CD14-positive monocyte (primary cell): Measurements from ENCODE around the gene CCDC51. TPM values are rescaled to one million over a fixed set of nuclear protein-coding genes. Genes with fewer than 3 reads are reported as not detected.
"Not testable (repeated sequence)": the region's sequence is repeated elsewhere in the genome, so short reads cannot be mapped to it uniquely, and the experiment has no call there.

Experiments
- DNase-seq, 3 donors: peaks; one replicate each; pipeline ENCODE4 v3.0.0-alpha.2; 2011 to 2022
- H2AFZ ChIP-seq: 2 replicates; pipeline ENCODE4 v1.6.0; 2012; ENCODE audit warnings: mild to moderate bottlenecking, low read depth, low read length, inconsistent platforms; ENCODE audit not compliant: insufficient read depth, poor library complexity, severe bottlenecking
- H3K27ac ChIP-seq, 2 donors: 1 replicate in 1 of 2; 2 replicates in 1 of 2; pipeline ENCODE4 v1.5.1; 2012 to 2013; ENCODE audit warnings: low read length in 2 of 2, control low read depth in 1 of 2, inconsistent platforms in 1 of 2, low read depth in 1 of 2, mild to moderate bottlenecking in 1 of 2
- H3K27me3 ChIP-seq, 2 donors: one replicate each; pipeline versions ENCODE4 v1.6.0 to v1.6.1; 2011 to 2013; ENCODE audit warnings: low read length in 2 of 2; ENCODE audit not compliant: control insufficient read depth in 2 of 2, insufficient read depth in 2 of 2
- H3K36me3 ChIP-seq, 2 donors: replicated peaks in 1 of 2; 1 replicate in 1 of 2; 2 replicates in 1 of 2; pipeline versions ENCODE4 v1.5.1 to v1.6.1; 2012 to 2013; ENCODE audit warnings: low read length in 2 of 2, control low read depth in 1 of 2, inconsistent platforms in 1 of 2, mild to moderate bottlenecking in 1 of 2; ENCODE audit not compliant: insufficient read depth in 2 of 2, control insufficient read depth in 1 of 2
- H3K4me1 ChIP-seq, 2 donors: 1 replicate in 1 of 2; 2 replicates in 1 of 2; pipeline versions ENCODE4 v1.5.1 to v1.6.1; 2012 to 2013; ENCODE audit warnings: low read length in 2 of 2, control low read depth in 1 of 2, inconsistent platforms in 1 of 2, mild to moderate bottlenecking in 1 of 2, moderate library complexity in 1 of 2; ENCODE audit not compliant: insufficient read depth in 2 of 2, control insufficient read depth in 1 of 2
- H3K4me2 ChIP-seq: replicated peaks from 2 replicates; pipeline ENCODE3; 2012; ENCODE audit warnings: low read length, moderate library complexity, mild to moderate bottlenecking; ENCODE audit not compliant: poor library complexity, severe bottlenecking; ENCODE audit errors: extremely low read depth
- H3K4me3 ChIP-seq, 3 experiments: fragments of 200-600 bp in 1 of 3; sonication (generic) in 1 of 3; replicated peaks in 1 of 3; 1 replicate in 2 of 3; 2 replicates in 1 of 3; pipeline ENCODE4 v1.5.1; 2011 to 2013; ENCODE audit warnings: low read length in 3 of 3, mild to moderate bottlenecking in 3 of 3, control low read depth in 2 of 3, low read depth in 2 of 3, inconsistent platforms in 1 of 3, moderate library complexity in 1 of 3
- H3K79me2 ChIP-seq: 2 replicates; pipeline ENCODE4 v1.6.0; 2012; ENCODE audit warnings: mild to moderate bottlenecking, control low read depth, inconsistent platforms, low read length, moderate library complexity; ENCODE audit not compliant: insufficient read depth
- H3K9ac ChIP-seq: 2 replicates; pipeline ENCODE4 v1.6.0; 2017; ENCODE audit warnings: low read length, mild to moderate bottlenecking; ENCODE audit not compliant: insufficient read depth, poor library complexity, severe bottlenecking
- H3K9me3 ChIP-seq, 2 donors: replicated peaks in 1 of 2; 1 replicate in 1 of 2; 2 replicates in 1 of 2; pipeline versions ENCODE4 v1.5.1 to v1.6.1; 2012 to 2013; ENCODE audit warnings: low read length in 2 of 2, control low read depth in 1 of 2; ENCODE audit not compliant: control insufficient read depth in 1 of 2, insufficient read depth in 1 of 2
- H4K20me1 ChIP-seq: 2 replicates; pipeline ENCODE4 v1.6.0; 2012; ENCODE audit warnings: mild to moderate bottlenecking, low read length, control low read depth, moderate library complexity; ENCODE audit not compliant: insufficient read depth
- H3K27ac Mint-ChIP-seq, 7 donors: one replicate each; pipeline ENCODE4 v1.8.0; 2020; ENCODE audit warnings: mild to moderate bottlenecking in 7 of 7, mixed read lengths in 7 of 7, moderate library complexity in 6 of 7, inconsistent platforms in 2 of 7
- H3K27me3 Mint-ChIP-seq, 3 donors: one replicate each; pipeline ENCODE4 v1.8.0; 2021 to 2022; ENCODE audit warnings: low read depth in 3 of 3, mild to moderate bottlenecking in 3 of 3, mixed read lengths in 3 of 3, moderate library complexity in 3 of 3, inconsistent platforms in 1 of 3
- H3K36me3 Mint-ChIP-seq, 2 donors: one replicate each; pipeline ENCODE4 v1.8.0; 2020; ENCODE audit warnings: mixed read lengths in 2 of 2, inconsistent platforms in 1 of 2, mild to moderate bottlenecking in 1 of 2
- H3K4me1 Mint-ChIP-seq: one replicate; pipeline ENCODE4 v1.8.0; 2020; ENCODE audit warnings: mild to moderate bottlenecking, mixed read lengths
- H3K4me3 Mint-ChIP-seq, 2 donors: one replicate each; pipeline ENCODE4 v1.8.0; 2020; ENCODE audit warnings: mild to moderate bottlenecking in 2 of 2, mixed read lengths in 2 of 2, moderate library complexity in 1 of 2
- H3K9me3 Mint-ChIP-seq, 7 donors: one replicate each; pipeline ENCODE4 v1.8.0; 2020 to 2022; ENCODE audit warnings: mixed read lengths in 7 of 7, mild to moderate bottlenecking in 6 of 7, moderate library complexity in 6 of 7, inconsistent platforms in 2 of 7
- WGBS: methylation state at CpG from one replicate; pipeline ENCODE4 v1.1.5; 2013; ENCODE audit warnings: missing lambda C conversion rate; ENCODE audit not compliant: insufficient coverage; 5-methylcytosine and 5-hydroxymethylcytosine counted together
- intact Hi-C, 2 donors: fragments of 100-400 bp; cut with micrococcal nuclease; formaldehyde crosslinking; loops; one replicate each; pipeline versions ENCODE4 v1.15.0 to v1.15.1; 2023
- polyA plus RNA-seq, 3 donors: library from polyadenylated mRNA; depleted of rRNA in 1 of 3; unstranded in 2 of 3; stranded (reverse) in 1 of 3; fragments of 300-500 nt in 2 of 3; fragments of >200 nt in 1 of 3; fragmentation: Illumina TruSeq in 2 of 3; gene quantifications; 1 replicate in 2 of 3; 2 replicates in 1 of 3; pipeline ENCODE4 v1.2.3, GENCODE V29; 2012 to 2021
- TF ChIP-seq, protein P1 (sequence below): fragments of 200-600 bp; IDR thresholded peaks from one replicate; pipeline ENCODE4 v1.8.0; 2022; ENCODE audit warnings: antibody characterized with exemption, mild to moderate bottlenecking

The CCDC51 gene
- polyA plus RNA-seq, 3 donors, result 3.6 to 5.9 (median 5.4) TPM

- Histone ChIP-seq H3K79me2 (peaks cover 29% of the 10 kb centered on the region), H3K4me2 (no peak overlapping the region), H4K20me1 (peaks cover 11% of the 10 kb centered on the region), H3K4me1 (peaks cover 30 to 31% of the 10 kb centered on the region in 2 donors), H3K9ac (no peak overlapping the region), H3K4me3 (no peak overlapping the region), H2AFZ (no peak overlapping the region), H3K27ac (no peak overlapping the region), H3K27me3 (no peaks in the 10 kb centered on the region), H3K9me3 (no peaks in the 10 kb centered on the region), H3K36me3 (peaks cover 47 to 56% of the 10 kb centered on the region in 2 donors)
- Mint-ChIP-seq H3K9me3 (no peaks in the 10 kb centered on the region), H3K4me1 (peaks cover 29% of the 10 kb centered on the region), H3K4me3 (no peak overlapping the region), H3K27ac (peak overlapping the region in 3 of 7 donors; percentile 6 to 42 (median 18)), H3K36me3 (peaks cover 33 to 59% of the 10 kb centered on the region in 2 donors), H3K27me3 (peaks cover 0 to 2% (median 0%) of the 10 kb centered on the region in 3 donors)
- DNase-seq, result no peak
- TF ChIP-seq, protein P1, sequence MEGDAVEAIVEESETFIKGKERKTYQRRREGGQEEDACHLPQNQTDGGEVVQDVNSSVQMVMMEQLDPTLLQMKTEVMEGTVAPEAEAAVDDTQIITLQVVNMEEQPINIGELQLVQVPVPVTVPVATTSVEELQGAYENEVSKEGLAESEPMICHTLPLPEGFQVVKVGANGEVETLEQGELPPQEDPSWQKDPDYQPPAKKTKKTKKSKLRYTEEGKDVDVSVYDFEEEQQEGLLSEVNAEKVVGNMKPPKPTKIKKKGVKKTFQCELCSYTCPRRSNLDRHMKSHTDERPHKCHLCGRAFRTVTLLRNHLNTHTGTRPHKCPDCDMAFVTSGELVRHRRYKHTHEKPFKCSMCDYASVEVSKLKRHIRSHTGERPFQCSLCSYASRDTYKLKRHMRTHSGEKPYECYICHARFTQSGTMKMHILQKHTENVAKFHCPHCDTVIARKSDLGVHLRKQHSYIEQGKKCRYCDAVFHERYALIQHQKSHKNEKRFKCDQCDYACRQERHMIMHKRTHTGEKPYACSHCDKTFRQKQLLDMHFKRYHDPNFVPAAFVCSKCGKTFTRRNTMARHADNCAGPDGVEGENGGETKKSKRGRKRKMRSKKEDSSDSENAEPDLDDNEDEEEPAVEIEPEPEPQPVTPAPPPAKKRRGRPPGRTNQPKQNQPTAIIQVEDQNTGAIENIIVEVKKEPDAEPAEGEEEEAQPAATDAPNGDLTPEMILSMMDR, result no peak
- intact Hi-C loops, result loop anchor here (2.0 to 10.0 kb wide), 3 partner anchors 85 to 221 kb away; partner anchors contain the start of genes SLC26A6 (in 2 of the 2) and NCKIPSD (in 1 of the 2)
- 84% methylated on average over 9 of the region's 9 CpGs for WGBS
These were observed 23.8 kb upstream of the CCDC51 start for GRCh38 chr3:48463703-48464102.

DNA sequence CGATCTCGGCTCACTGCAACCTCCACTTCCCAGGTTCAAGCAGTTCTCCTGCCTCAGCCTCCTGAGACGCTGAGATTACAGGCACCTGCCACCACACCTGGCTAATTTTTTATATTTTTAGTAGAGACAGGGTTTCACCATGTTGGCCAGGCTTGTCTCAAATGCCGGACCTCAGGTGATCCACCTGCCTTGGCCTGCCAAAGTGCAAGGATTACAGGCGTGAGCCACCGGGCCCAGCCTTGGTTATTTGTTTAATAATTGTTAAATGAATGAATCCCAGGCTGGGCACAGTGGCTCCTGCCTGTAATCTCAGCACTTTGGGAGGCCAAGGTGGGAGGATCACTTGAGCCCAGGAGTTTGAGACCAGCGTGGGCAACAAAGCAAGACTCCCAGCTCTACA lies 21.8 kb upstream of the CCDC51 start:
- H3K9me3 Mint-ChIP-seq, result not testable (repeated sequence)

More for the DNA sequence above, 21.8 kb upstream of the CCDC51 start:
- not testable (repeated sequence) for H2AFZ ChIP-seq, H3K4me3 ChIP-seq, H3K27ac Mint-ChIP-seq, H4K20me1 ChIP-seq, H3K27ac ChIP-seq, H3K4me3 Mint-ChIP-seq, H3K27me3 Mint-ChIP-seq, H3K9me3 ChIP-seq, H3K9ac ChIP-seq, DNase-seq, H3K4me1 Mint-ChIP-seq, H3K27me3 ChIP-seq, H3K79me2 ChIP-seq, H3K4me2 ChIP-seq
- intact Hi-C loops, result loop anchor here (10.0 kb wide), 2 partner anchors 173 to 223 kb away; partner anchors contain the start of genes SLC26A6 (in 2 of the 2) and NCKIPSD (in 1 of the 2)
- WGBS, result 100% methylated on average over 3 of the region's 7 CpGs
- Histone ChIP-seq H3K4me1 (peaks cover 11 to 12% of the 10 kb centered on the region in 2 donors), H3K36me3 (peaks cover 37 to 48% of the 10 kb centered on the region in 2 donors)
- H3K36me3 Mint-ChIP-seq, result peaks cover 26 to 54% of the 10 kb centered on the region in 2 donors
